ENCODE measurements around the gene HJV. TPM values are rescaled to one million over a fixed set of nuclear protein-coding genes. Genes with fewer than 3 reads are reported as not detected.

Gene HJV
- total RNA-seq, 1 donor from 2014 or later = not detected

DNA sequence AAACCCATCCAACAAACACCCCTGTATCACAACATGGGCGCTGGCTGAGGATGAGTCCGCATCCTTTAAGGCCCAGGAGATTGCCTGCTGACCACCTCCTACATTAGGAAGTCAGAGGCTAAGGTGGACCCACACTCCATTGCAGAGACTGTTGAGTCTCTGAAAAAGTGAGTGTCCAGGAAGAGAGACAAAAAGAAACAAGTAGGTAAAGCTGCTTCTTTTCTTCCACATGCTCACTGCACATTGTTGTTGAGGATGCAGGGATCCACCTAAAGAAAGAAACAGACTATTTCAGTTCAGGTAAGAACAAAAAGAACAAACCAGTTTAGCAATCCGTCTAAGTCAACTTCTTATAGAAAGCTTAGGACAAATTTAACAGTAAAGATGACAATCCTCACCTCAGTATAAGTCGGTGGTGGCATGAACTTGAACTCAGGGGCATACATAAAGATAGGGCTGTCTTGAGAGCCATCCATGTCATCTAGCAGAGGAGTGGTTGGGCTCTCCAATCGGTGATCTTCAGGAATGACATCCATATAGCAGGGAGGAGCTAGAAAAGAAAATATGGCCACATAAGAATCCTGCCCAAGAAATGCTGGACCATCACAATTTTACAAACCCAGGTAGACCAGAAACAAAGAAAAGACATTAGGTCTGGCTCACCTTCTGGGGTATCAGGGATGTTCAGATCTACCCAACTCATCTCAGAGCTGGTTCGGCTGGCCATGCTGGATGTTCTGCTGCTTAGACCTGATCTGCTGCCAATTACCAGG, 27.7 kb downstream of the HJV start:
- H3K27ac Mint-ChIP-seq (ENCODE audit: unreplicated experiment) = peak overlapping the region; percentile 76
- TF ChIP-seq, protein P1, sequence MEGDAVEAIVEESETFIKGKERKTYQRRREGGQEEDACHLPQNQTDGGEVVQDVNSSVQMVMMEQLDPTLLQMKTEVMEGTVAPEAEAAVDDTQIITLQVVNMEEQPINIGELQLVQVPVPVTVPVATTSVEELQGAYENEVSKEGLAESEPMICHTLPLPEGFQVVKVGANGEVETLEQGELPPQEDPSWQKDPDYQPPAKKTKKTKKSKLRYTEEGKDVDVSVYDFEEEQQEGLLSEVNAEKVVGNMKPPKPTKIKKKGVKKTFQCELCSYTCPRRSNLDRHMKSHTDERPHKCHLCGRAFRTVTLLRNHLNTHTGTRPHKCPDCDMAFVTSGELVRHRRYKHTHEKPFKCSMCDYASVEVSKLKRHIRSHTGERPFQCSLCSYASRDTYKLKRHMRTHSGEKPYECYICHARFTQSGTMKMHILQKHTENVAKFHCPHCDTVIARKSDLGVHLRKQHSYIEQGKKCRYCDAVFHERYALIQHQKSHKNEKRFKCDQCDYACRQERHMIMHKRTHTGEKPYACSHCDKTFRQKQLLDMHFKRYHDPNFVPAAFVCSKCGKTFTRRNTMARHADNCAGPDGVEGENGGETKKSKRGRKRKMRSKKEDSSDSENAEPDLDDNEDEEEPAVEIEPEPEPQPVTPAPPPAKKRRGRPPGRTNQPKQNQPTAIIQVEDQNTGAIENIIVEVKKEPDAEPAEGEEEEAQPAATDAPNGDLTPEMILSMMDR (IDR thresholded peaks at IDR 0.05; ENCODE audit: unreplicated experiment) = no peak
- H3K9me3 Mint-ChIP-seq (ENCODE audit: unreplicated experiment) = no peaks in the 10 kb centered on the region
- H3K4me1 Mint-ChIP-seq (ENCODE audit: unreplicated experiment) = peaks cover 48% of the 10 kb centered on the region
- peaks cover 7% of the 10 kb centered on the region for H3K27me3 Mint-ChIP-seq (ENCODE audit: unreplicated experiment)
- no peak for DNase-seq (ENCODE audit: low spot score)
- peaks cover 42% of the 10 kb centered on the region for H3K36me3 Mint-ChIP-seq (ENCODE audit: low read depth, unreplicated experiment)
- peak overlapping the region; percentile 100 for H3K4me3 Mint-ChIP-seq (ENCODE audit: unreplicated experiment)

DNA sequence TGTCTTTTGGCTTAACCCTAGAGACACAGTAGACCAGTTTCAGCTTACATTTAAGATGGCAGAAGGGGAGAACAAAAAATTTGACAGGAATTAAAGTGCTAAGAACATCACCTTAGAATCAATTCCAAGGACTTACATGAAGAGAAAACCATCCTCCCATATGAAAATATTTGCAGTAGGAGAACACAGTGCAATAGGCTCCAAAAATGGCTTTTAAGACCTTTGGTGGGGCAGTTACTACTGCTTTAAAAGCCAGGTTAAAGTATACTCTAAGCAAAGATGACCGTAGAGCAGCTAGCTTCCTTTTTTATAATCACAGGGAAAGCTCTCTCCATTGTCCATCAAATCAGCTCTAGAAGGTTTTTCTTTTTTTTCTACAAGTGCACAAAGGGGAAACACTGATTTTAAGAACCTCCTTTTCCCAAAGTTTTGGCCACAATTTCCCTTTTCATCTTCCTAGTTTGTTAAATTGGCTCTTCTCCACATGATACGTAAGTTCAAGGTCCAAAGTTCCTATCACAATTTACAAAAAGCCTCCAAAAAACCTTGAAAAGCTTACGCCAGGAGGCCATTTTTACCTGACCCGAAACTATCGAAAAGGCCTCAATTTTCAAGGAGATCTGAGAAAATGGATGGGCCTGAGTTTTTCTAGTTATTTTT, 28.4 kb downstream of the HJV start:
- TF ChIP-seq, protein P1 (IDR thresholded peaks at IDR 0.05; ENCODE audit: unreplicated experiment) = no peak
- Mint-ChIP-seq H3K4me3 (ENCODE audit: unreplicated experiment) (peak overlapping the region; percentile 100), H3K9me3 (ENCODE audit: unreplicated experiment) (no peaks in the 10 kb centered on the region), H3K27me3 (ENCODE audit: unreplicated experiment) (peaks cover 7% of the 10 kb centered on the region), H3K4me1 (ENCODE audit: unreplicated experiment) (peaks cover 47% of the 10 kb centered on the region), H3K36me3 (ENCODE audit: low read depth, unreplicated experiment) (peaks cover 42% of the 10 kb centered on the region), H3K27ac (ENCODE audit: unreplicated experiment) (no peak overlapping the region)
- DNase-seq (ENCODE audit: low spot score) = no peak

GRCh38 chr1:145992502-145992936, 29.0 kb downstream of the HJV start:
- H3K4me1 Mint-ChIP-seq (ENCODE audit: unreplicated experiment) = peaks cover 41% of the 10 kb centered on the region
- H3K27me3 Mint-ChIP-seq (ENCODE audit: unreplicated experiment) = peaks cover 7% of the 10 kb centered on the region
- no peak overlapping the region for H3K27ac Mint-ChIP-seq (ENCODE audit: unreplicated experiment)
- H3K9me3 Mint-ChIP-seq (ENCODE audit: unreplicated experiment) = no peaks in the 10 kb centered on the region
- no peak for DNase-seq (ENCODE audit: low spot score)
- TF ChIP-seq, protein P1 (IDR thresholded peaks at IDR 0.05; ENCODE audit: unreplicated experiment) = no peak
- H3K36me3 Mint-ChIP-seq (ENCODE audit: low read depth, unreplicated experiment) = peaks cover 42% of the 10 kb centered on the region
- H3K4me3 Mint-ChIP-seq (ENCODE audit: unreplicated experiment) = peak overlapping the region; percentile 100

DNA sequence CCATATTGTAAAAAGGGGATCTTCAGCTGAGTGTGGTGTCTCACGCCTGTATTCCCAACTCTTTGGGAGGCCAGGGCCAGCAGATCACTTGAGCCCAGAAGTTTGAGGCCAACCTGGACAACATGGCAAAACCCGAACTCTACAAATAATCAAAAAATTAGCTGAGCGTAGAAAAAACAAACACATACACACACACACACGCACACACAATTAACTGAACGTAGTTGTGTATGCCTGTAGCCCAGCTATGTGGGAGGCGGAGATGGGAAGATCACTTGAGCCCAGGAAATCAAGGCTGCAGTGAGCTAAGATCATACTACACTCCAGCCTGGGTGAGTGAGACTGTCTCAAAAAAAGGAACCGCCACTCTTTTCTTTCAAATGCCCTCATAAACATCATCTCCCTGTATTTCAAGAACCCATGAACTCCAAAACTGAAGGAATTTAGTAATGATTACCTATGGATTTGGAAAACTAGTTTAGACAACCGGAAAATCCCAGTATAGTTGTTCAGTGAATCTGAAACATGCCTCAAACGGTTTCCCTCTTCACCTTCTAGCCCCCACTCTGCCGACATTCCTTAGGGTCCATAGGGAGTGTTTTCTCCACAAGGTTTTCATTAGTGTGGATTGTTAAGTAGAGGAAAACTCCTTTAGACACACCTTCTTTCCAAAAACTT, 29.7 kb downstream of the HJV start:
- DNase-seq (ENCODE audit: low spot score) = no peak
- H3K4me3 Mint-ChIP-seq (ENCODE audit: unreplicated experiment) = peak overlapping the region; percentile 47
- H3K27ac Mint-ChIP-seq (ENCODE audit: unreplicated experiment) = no peak overlapping the region
- H3K36me3 Mint-ChIP-seq (ENCODE audit: low read depth, unreplicated experiment) = peaks cover 42% of the 10 kb centered on the region
- H3K9me3 Mint-ChIP-seq (ENCODE audit: unreplicated experiment) = no peaks in the 10 kb centered on the region
- peaks cover 36% of the 10 kb centered on the region for H3K4me1 Mint-ChIP-seq (ENCODE audit: unreplicated experiment)
- peaks cover 5% of the 10 kb centered on the region for H3K27me3 Mint-ChIP-seq (ENCODE audit: unreplicated experiment)
- TF ChIP-seq, protein P1 (IDR thresholded peaks at IDR 0.05; ENCODE audit: unreplicated experiment) = no peak
